Umbilical cord (tissue), 2 donors: ENCODE data around the gene SFRP4. TPM values are rescaled to one million over a fixed set of nuclear protein-coding genes. Genes with fewer than 3 reads are reported as not detected.

ENCODE experiments used
- DNase-seq: peaks from one replicate; pipeline ENCODE4 v3.0.0-alpha.2; 2015; ENCODE audit warnings: low spot score
- total RNA-seq: library from RNA; depleted of rRNA; stranded (reverse); fragments of >200 nt; gene quantifications from one replicate; pipeline ENCODE4 v1.2.3, GENCODE V29; 2014; ENCODE audit warnings: low replicate concordance; ENCODE audit not compliant: insufficient read depth

SFRP4 gene
- total RNA-seq, 1 donor from 2014 or later: 3.4 TPM

- DNase-seq: no peak
Observed at GRCh38 chr7:37925620-37926019, 9.0 kb upstream of the SFRP4 start.

GRCh38 chr7:37924491-37925041 lies 7.9 kb upstream of the SFRP4 start:
- DNase-seq: no peak

- no peak for DNase-seq
Observed at GRCh38 chr7:37923996-37924395, 7.4 kb upstream of the SFRP4 start.

GRCh38 chr7:37921876-37922275 lies 5.3 kb upstream of the SFRP4 start:
- no peak for DNase-seq

- peak; percentile 31 for DNase-seq
Observed at GRCh38 chr7:37920849-37921805, 4.5 kb upstream of the SFRP4 start.

GRCh38 chr7:37920305-37920848 lies 3.8 kb upstream of the SFRP4 start, which contains the start of gene EPDR1:
EPDR1 (plus strand) TSS chr7:37920640; CDS start chr7:37920940, 300 bp downstream.
- no peak for DNase-seq

GRCh38 chr7:37918526-37918925 lies 1.9 kb upstream of the SFRP4 start:
- DNase-seq: no peak

- peak; percentile 3 for DNase-seq
Observed at GRCh38 chr7:37916017-37916672, 472 bp downstream of the SFRP4 start.

GRCh38 chr7:37915438-37915837 lies 1.2 kb downstream of the SFRP4 start:
- DNase-seq: peak; percentile 27

- no peak for DNase-seq
Observed at GRCh38 chr7:37912756-37913155, 3.9 kb downstream of the SFRP4 start.

GRCh38 chr7:37908221-37908788 lies 8.3 kb downstream of the SFRP4 start:
- DNase-seq: peak; percentile 11

- DNase-seq: peak; percentile 37
Observed at GRCh38 chr7:37901890-37902524, 14.6 kb downstream of the SFRP4 start.

GRCh38 chr7:37901236-37901827 lies 15.3 kb downstream of the SFRP4 start:
- DNase-seq: peak; percentile 39

GRCh38 chr7:37899712-37900247 lies 16.8 kb downstream of the SFRP4 start:
- DNase-seq: no peak

- no peak for DNase-seq
Observed at GRCh38 chr7:37894671-37895070, 21.9 kb downstream of the SFRP4 start.

- no peak for DNase-seq
Observed at GRCh38 chr7:37893359-37893758, 23.3 kb downstream of the SFRP4 start.

GRCh38 chr7:37882086-37882485 lies 34.5 kb downstream of the SFRP4 start:
- DNase-seq: no peak
